Motor neuron (in vitro differentiated cells): ENCODE results near the gene PCDHGA10. TPM values are rescaled to one million over a fixed set of nuclear protein-coding genes. Genes with fewer than 3 reads are reported as not detected.
A peak's percentile ranks its signal among the peaks of the same experiment; 100 is the strongest.
"Not testable (repeated sequence)": the region's sequence is repeated elsewhere in the genome, so short reads cannot be mapped to it uniquely, and the experiment has no call there.

Experiments used
- ATAC-seq, 8 experiments: fragments of 200-7000 bp; cut with Tn5 transposase; replicated peaks in 6 of 8; 2 replicates each; pipeline ENCODE4 v1.8.0; 2021; ENCODE audit warnings: mild to moderate bottlenecking in 8 of 8, moderate library complexity in 8 of 8
- H3K27ac ChIP-seq, 2 donors: fragments of 250-450 bp; sonication (Bioruptor Pico); 2 replicates each; pipeline ENCODE4 v1.9.0; 2021; ENCODE audit warnings: antibody characterized with exemption in 2 of 2, mild to moderate bottlenecking in 2 of 2, moderate library complexity in 1 of 2
- H3K4me1 ChIP-seq, 2 donors: fragments of 250-450 bp; sonication (Bioruptor Pico); replicated peaks in 1 of 2; 2 replicates each; pipeline ENCODE4 v1.6.1; 2021; ENCODE audit warnings: antibody characterized with exemption in 2 of 2, mild to moderate bottlenecking in 2 of 2, moderate library complexity in 1 of 2
- H3K4me3 ChIP-seq, 5 donors: fragments of 250-450 bp; sonication (Bioruptor Pico); 2 replicates each; pipeline ENCODE4 v1.9.0; 2021; ENCODE audit warnings: antibody characterized with exemption in 5 of 5, mild to moderate bottlenecking in 5 of 5, moderate library complexity in 4 of 5
- WGBS, 10 experiments: fragments of 450-650 bp; shearing (Covaris generic); methylation state at CpG; one replicate each; pipeline ENCODE4 v1.0.0; 2022; 5-methylcytosine and 5-hydroxymethylcytosine counted together
- in situ Hi-C, 9 experiments: fragments of 400-800 bp; cut with MboI; loops; one replicate each; pipeline ENCODE4 v1.15.0; 2021; ENCODE audit warnings: low sequenced_read_pairs in 9 of 9, low pct_unique_long_range_greater_than_20kb in 2 of 9; ENCODE audit not compliant: unreplicated experiment in 9 of 9
- total RNA-seq, 8 experiments: library from RNA; unstranded; fragments of 300-600 nt; gene quantifications; 2 replicates each; pipeline versions ENCODE4 v1.2.3 to v1.2.4, GENCODE V29; 2022

The PCDHGA10 gene
- total RNA-seq, 8 experiments from 2014 or later, result 2.1 to 7.6 (median 4.4) TPM

DNA sequence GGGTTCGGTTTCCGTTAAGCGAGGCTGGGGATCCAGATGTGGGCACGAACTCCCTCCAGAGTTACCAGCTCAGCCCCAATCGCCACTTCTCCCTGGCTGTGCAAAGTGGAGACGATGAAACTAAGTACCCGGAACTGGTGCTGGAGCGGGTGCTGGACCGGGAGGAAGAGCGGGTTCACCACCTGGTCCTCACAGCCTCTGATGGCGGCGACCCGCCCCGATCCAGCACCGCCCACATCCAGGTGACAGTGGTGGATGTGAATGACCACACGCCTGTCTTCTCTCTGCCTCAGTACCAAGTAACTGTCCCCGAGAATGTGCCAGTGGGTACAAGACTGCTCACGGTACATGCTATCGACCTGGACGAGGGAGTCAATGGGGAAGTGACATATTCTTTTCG, 29.4 kb upstream of the PCDHGA10 start:
- no peaks in the 10 kb centered on the region for H3K4me1 ChIP-seq
- no peak for ATAC-seq
- H3K27ac ChIP-seq, result no peak overlapping the region
- 34 to 95% (median 80%) methylated on average over 1 to 16 of the region's 21 CpGs; no CpG with 5 or more reads in 3 of the 10 experiments for WGBS, 10 experiments
- no peak overlapping the region for H3K4me3 ChIP-seq
- in situ Hi-C loops, result no loop called here

DNA sequence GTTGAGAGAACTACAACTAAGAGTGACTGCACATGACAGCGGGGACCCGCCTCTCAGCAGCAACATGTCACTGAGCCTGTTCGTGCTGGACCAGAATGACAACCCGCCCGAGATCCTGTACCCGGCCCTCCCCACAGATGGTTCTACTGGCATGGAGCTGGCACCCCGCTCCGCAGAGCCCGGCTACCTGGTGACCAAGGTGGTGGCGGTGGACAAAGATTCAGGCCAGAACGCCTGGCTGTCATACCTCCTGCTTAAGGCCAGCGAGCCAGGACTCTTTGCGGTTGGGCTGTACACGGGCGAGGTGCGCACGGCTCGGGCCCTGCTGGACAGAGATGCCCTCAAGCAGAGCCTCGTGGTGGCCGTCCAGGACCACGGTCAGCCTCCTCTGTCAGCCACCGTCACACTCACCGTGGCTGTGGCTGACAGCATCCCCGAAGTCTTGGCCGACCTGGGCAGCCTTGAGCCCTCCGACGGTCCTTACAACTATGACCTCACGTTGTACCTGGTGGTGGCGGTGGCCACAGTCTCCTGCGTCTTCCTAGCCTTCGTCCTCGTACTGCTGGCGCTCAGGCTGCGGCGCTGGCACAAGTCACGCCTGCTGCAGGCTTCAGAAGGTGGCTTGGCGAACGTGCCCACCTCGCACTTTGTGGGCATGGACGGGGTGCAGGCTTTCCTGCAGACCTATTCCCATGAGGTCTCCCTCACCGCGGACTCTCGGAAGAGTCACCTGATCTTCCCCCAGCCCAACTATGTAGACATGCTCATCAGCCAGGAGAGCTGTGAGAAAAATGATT, 28.1 kb upstream of the PCDHGA10 start:
- no peaks in the 10 kb centered on the region for H3K4me1 ChIP-seq
- H3K4me3 ChIP-seq, result no peak overlapping the region
- H3K27ac ChIP-seq, result no peak overlapping the region
- no peak for ATAC-seq
- 5 to 97% (median 86%) methylated on average over 3 to 23 of the region's 43 CpGs; no CpG with 5 or more reads in 4 of the 10 experiments for WGBS, 10 experiments
- in situ Hi-C loops, result no loop called here

DNA sequence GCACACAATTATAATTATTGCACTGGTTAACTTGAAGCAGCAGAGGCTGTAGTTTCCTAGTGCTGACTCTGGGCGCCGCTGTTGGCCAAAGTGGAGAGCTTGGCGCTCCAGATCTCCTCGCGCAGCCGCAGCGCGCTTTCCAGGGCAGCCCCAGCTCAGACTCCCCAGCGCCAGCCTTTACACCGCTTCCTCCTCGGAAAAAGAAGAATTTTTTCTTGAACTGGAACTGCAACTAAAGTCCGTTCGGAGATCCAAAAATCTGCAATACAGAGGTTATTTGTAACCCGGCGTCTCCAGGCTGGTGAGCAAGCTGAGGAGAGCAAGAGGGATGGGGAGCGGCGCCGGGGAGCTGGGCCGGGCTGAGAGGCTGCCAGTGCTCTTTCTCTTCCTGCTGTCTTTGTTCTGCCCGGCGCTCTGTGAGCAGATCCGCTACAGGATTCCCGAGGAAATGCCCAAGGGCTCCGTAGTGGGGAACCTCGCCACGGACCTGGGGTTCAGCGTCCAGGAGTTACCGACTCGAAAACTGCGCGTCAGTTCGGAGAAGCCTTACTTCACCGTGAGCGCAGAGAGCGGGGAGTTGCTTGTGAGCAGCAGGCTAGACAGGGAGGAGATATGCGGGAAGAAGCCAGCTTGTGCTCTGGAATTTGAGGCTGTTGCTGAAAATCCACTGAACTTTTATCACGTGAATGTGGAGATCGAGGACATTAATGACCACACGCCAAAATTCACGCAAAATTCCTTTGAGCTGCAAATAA, 25.1 kb upstream of the PCDHGA10 start, which contains the start of gene PCDHGB4:
TSS of gene PCDHGB4 (plus strand) at position 142 of the 755 bp plus-strand sequence. CDS start at position 329, 187 bp downstream.
- peak within 1 kb of the TSS in 1 of 5 donors; percentile 46 for H3K4me3 ChIP-seq
- WGBS, 10 experiments, result 0 to 82% (median 48%) methylated on average over 2 to 12 of the region's 40 CpGs; no CpG with 5 or more reads in 4 of the 10 experiments
- ATAC-seq, result peak in 5 of 8 experiments; percentile 60 to 99 (median 74)
- H3K27ac ChIP-seq, in situ Hi-C loops, H3K4me1 ChIP-seq: not testable (repeated sequence)

DNA sequence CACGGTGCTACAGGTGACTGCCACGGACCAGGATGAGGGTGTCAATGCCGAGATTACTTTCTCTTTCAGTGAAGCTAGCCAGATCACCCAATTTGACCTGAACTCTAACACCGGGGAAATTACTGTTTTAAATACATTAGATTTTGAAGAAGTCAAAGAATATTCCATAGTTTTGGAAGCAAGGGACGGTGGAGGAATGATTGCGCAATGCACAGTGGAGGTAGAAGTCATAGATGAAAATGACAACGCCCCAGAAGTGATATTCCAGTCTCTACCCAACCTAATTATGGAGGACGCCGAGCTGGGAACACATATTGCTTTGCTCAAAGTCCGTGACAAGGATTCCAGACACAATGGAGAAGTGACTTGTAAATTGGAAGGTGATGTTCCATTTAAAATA, 24.1 kb upstream of the PCDHGA10 start:
- 27 to 100% (median 84%) methylated on average over 3 to 9 of the region's 10 CpGs for WGBS, 10 experiments
- in situ Hi-C loops, result no loop called here
- Histone ChIP-seq H3K27ac (no peak overlapping the region), H3K4me1 (no peaks in the 10 kb centered on the region), H3K4me3 (peak overlapping the region in 1 of 5 donors; percentile 24)
- no peak for ATAC-seq

DNA sequence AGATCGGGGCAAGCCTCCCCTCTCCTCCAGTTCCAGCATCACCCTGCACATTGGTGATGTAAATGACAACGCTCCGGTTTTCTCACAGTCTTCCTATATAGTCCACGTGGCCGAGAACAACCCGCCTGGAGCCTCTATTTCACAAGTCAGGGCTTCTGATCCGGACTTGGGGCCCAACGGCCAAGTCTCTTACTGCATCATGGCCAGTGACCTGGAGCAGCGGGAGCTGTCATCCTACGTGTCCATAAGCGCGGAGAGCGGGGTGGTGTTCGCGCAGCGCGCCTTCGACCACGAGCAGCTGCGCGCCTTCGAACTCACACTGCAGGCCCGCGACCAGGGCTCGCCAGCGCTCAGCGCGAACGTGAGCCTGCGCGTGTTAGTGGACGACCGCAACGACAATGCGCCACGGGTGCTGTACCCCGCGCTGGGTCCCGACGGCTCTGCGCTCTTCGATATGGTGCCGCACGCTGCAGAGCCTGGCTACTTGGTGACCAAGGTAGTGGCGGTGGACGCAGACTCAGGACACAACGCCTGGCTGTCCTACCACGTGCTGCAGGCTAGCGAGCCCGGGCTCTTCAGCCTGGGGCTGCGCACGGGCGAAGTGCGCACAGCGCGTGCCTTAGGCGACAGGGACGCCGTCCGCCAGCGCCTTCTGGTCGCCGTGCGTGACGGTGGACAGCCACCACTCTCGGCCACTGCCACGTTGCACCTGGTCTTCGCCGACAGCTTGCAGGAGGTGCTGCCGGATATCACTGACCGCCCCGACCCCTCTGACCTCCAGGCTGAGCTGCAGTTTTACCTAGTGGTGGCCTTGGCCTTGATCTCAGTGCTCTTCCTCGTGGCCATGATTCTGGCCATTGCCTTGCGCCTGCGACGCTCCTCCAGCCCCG, 23.4 kb upstream of the PCDHGA10 start:
- 18 to 100% (median 92%) methylated on average over 2 to 53 of the region's 77 CpGs; no CpG with 5 or more reads in 4 of the 10 experiments for WGBS, 10 experiments
- Histone ChIP-seq H3K27ac (no peak overlapping the region), H3K4me3 (no peak overlapping the region), H3K4me1 (no peaks in the 10 kb centered on the region)
- in situ Hi-C loops, result no loop called here
- no peak for ATAC-seq

GRCh38 chr5:141392429-141393198, 20.2 kb upstream of the PCDHGA10 start, which contains the start of gene PCDHGA8:
Gene PCDHGA8, plus strand, starts transcription at chr5:141392633. Its CDS starts 181 bp downstream, at chr5:141392814.
- no peak for ATAC-seq
- H3K27ac ChIP-seq, result no peak within 1 kb of the TSS
- in situ Hi-C loops, result no loop called here
- H3K4me1 ChIP-seq, result no peaks in the 10 kb centered on the region
- H3K4me3 ChIP-seq, result no peak within 1 kb of the TSS
- WGBS, 10 experiments, result 15 to 96% (median 83%) methylated on average over 1 to 38 of the region's 38 CpGs

- no peak overlapping the region for H3K4me3 ChIP-seq
- 0 to 97% (median 90%) methylated on average over 2 to 18 of the region's 21 CpGs for WGBS, 10 experiments
- no peak overlapping the region for H3K27ac ChIP-seq
- in situ Hi-C loops, result no loop called here
- ATAC-seq, result no peak
- H3K4me1 ChIP-seq, result no peaks in the 10 kb centered on the region
Measured at GRCh38 chr5:141393267-141393666, 19.5 kb upstream of the PCDHGA10 start.

DNA sequence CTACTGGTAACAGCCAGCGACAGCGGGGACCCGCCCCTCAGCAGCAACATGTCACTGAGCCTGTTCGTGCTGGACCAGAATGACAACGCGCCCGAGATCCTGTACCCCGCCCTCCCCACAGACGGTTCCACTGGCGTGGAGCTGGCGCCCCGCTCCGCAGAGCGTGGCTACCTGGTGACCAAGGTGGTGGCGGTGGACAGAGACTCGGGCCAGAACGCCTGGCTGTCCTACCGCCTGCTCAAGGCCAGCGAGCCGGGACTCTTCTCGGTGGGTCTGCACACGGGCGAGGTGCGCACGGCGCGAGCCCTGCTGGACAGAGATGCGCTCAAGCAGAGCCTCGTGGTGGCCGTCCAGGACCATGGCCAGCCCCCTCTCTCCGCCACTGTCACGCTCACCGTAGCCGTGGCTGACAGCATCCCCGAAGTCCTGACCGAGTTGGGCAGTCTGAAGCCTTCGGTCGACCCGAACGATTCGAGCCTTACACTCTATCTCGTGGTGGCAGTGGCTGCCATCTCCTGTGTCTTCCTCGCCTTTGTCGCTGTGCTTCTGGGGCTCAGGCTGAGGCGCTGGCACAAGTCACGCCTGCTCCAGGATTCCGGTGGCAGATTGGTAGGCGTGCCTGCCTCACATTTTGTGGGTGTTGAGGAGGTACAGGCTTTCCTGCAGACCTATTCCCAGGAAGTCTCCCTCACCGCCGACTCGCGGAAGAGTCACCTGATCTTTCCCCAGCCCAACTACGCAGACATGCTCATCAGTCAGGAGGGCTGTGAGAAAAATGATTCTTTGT, 18.2 kb upstream of the PCDHGA10 start:
- ATAC-seq, H3K27ac ChIP-seq, in situ Hi-C loops, H3K4me3 ChIP-seq, H3K4me1 ChIP-seq: not testable (repeated sequence)
- 60 to 100% (median 88%) methylated on average over 1 to 12 of the region's 53 CpGs; no CpG with 5 or more reads in 4 of the 10 experiments for WGBS, 10 experiments

DNA sequence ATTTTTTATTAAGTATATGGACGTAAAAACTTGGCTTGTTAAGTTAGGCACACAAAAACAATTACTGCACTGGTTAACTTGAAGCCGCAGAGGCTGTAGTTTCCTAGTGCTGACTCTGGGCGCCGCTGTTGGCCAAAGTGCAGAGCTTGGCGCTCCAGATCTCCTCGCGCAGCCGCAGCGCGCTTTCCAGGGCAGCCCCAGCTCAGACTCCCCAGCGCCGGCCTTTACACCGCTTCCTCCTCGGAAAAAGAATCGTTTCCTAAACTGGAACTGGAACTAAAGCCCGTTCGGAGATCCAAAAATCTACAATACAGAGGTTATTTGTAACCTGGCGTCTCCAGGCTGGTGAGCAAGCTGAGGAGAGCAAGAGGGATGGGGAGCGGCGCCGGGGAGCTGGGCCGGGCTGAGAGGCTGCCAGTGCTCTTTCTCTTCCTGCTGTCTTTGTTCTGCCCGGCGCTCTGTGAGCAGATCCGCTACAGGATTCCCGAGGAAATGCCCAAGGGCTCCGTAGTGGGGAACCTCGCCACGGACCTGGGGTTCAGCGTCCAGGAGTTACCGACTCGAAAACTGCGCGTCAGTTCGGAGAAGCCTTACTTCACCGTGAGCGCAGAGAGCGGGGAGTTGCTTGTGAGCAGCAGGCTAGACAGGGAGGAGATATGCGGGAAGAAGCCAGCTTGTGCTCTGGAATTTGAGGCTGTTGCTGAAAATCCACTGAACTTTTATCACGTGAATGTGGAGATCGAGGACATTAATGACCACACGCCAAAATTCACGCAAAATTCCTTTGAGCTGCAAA, 14.8 kb upstream of the PCDHGA10 start, which contains the start of gene PCDHGB5:
TSS of gene PCDHGB5 (plus strand) at position 192 of the 796 bp plus-strand sequence. CDS start at position 373, 181 bp downstream.
- H3K27ac ChIP-seq, in situ Hi-C loops, H3K4me3 ChIP-seq, H3K4me1 ChIP-seq: not testable (repeated sequence)
- peak in 4 of 8 experiments; percentile 30 to 95 (median 62) for ATAC-seq
- 0 to 88% (median 40%) methylated on average over 1 to 9 of the region's 43 CpGs; no CpG with 5 or more reads in 3 of the 10 experiments for WGBS, 10 experiments

- ATAC-seq, result no peak
- Histone ChIP-seq H3K4me1 (no peaks in the 10 kb centered on the region), H3K4me3 (no peak overlapping the region), H3K27ac (no peak overlapping the region)
- in situ Hi-C loops, result no loop called here
- WGBS, 10 experiments, result 12 to 96% (median 82%) methylated on average over 2 to 13 of the region's 15 CpGs; no CpG with 5 or more reads in 1 of the 10 experiments
Measured at GRCh38 chr5:141398608-141399007, 14.2 kb upstream of the PCDHGA10 start.
